GM21423 (cell line): Measurements from ENCODE around the gene ZNF808.
"Not testable (repeated sequence)": the region's sequence is repeated elsewhere in the genome, so short reads cannot be mapped to it uniquely, and the experiment has no call there.

Source experiments
- ATAC-seq: cut with Tn5 transposase; IDR thresholded peaks from one replicate; pipeline ENCODE4 v1.9.1; 2021; ENCODE audit warnings: mild to moderate bottlenecking, moderate library complexity; ENCODE audit not compliant: unreplicated experiment

Gene ZNF808

GRCh38 chr19:52535771-52536447, 8.4 kb downstream of the ZNF808 start:
- ATAC-seq: peak; percentile 89

- peak; percentile 14 for ATAC-seq
These were observed 9.0 kb downstream of the ZNF808 start for GRCh38 chr19:52536448-52536800.

DNA sequence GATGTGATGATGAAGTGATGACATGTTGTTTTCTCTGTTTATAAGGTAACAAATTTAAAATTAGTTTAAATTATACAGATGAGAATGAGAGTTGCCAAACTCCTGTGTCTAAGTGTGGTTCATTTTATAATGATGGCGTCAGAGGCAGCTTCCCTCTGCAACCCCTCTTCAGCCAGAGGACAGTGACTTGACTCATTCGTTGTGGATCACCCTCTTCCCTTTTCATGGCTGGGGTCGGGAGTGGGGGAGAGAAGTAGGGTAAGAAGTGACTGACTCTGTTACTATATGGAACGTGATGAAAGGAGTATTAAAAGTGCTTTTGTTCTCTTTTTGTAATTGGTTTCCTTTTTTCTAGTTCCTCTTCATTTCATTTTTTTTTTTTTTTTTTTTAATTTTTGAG, 11.3 kb downstream of the ZNF808 start:
- ATAC-seq: not testable (repeated sequence)

- ATAC-seq: not testable (repeated sequence)
These were observed 13.7 kb downstream of the ZNF808 start for GRCh38 chr19:52541176-52541575.

DNA sequence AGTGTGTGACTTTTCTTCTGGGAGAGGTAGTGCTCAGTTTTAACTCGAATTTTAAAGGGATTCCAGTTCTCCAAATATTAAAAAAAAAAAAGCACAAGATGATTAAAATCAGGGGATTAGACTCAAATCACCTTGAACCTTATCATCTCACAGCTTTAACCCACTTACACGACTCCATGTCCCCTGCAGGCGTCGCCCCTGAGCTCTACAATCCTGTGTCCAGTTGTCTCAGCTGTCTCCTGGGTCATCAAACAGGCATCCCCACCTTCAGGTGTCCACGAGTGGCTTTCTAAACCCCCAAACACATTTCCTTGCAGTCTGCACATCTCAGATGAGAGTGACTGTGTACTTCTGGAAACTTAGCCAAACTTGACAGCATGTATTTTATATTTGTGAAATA, 14.1 kb downstream of the ZNF808 start:
- no peak for ATAC-seq

GRCh38 chr19:52542541-52542940, 15.1 kb downstream of the ZNF808 start:
- not testable (repeated sequence) for ATAC-seq

- ATAC-seq: no peak
These were observed 15.7 kb downstream of the ZNF808 start for GRCh38 chr19:52542984-52543664.

- ATAC-seq: no peak
These were observed 26.9 kb downstream of the ZNF808 start for GRCh38 chr19:52554216-52554971.

DNA sequence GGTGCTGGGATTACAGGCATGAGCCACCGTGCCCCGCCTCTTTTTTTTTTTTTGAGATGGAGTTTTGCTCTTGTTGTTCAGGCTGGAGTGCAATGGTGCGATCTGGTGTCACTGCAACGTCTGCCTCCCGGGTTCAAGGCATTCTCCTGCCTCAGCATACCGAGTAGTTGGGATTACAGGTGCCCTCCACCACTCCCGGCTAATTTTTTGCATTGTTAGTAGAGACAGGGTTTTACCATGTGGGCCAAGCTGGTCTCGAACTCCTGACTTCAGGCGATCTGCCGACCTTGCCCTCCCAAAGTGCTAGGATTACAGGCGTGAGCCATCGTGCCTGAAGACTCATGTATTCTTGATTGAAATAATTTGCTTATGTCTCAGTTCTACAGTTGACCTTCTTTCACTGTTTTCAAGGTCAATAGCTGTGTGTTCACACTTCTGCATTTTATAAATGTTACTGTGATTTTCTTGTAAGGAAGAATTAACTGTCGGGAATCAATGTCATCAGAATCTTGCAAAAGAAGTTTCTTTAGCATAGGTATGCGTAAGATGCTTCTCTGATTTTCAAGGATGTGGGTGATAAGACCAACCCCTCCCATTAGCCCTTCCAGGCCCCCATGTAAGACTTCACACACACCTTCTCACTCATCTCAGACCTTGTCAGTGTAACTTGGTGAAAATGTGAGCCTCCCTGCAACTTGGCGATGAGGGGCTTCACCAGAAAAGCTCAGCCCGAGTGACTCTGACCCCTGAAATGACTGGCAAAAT, 29.9 kb downstream of the ZNF808 start:
- ATAC-seq: no peak

GRCh38 chr19:52558732-52559445, 31.4 kb downstream of the ZNF808 start:
- ATAC-seq: not testable (repeated sequence)

DNA sequence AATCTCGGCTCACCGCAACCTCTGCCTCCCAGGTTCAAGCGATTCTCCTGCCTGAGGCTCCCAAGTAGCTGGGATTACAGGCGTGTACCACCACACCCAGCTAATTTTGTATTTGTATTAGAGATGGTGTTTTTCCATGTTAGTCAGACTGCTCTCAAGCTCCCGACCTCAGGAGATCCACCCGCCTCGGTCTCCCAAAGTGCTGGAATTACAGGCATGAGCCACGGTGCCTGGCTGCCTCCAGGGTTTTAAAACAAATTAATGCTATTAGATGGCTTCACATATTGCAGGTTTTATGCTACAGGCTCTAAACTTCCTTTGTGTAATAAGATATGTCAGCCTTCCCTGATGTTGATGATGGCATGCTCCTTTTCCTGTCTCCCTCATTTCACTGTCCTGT, 34.1 kb downstream of the ZNF808 start:
- ATAC-seq: not testable (repeated sequence)

GRCh38 chr19:52566121-52566520, 38.7 kb downstream of the ZNF808 start:
- no peak for ATAC-seq

- ATAC-seq: no peak
These were observed 39.1 kb downstream of the ZNF808 start for GRCh38 chr19:52566588-52566987.

DNA sequence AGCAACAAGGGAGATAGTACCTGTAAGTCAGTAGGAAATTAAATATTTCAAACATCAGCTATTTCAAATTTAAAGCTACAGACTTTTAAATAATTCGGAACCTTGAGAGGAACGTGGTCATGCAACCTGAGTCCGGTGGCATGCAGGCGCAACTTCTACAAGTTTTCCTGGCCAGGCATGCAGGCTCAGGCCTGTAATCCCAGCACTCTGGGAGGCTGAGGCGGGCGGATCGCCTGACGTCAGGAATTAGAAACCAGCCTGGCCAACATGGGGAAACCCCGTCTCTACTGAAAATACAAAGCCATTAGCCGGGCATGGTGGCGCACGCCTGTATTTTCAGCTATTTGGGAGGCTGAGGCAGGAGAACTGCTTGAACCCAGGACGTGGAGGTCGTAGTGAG, 40.5 kb downstream of the ZNF808 start:
- no peak for ATAC-seq

DNA sequence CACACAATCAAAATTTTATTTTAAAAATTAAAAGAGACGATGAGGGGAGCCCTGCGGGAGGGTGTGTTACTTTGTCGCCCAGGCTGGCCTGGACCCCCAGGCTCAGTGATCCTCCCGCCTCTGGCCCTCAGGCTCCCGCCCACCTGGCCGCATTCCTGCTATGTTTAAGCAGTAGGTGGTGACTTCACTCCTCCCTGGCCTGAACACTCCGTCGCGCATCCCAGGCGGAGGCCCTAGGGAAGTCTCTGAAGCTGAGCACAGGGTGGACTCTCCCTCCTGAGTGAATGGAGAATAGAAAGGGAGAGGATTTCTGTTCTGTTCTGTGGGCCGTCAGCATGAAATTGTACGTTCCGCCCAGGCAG, 42.2 kb downstream of the ZNF808 start:
- peak; percentile 5 for ATAC-seq

GRCh38 chr19:52570000-52570861, 42.8 kb downstream of the ZNF808 start, which contains the start of gene ZNF701:
Gene ZNF701 (plus strand): TSS chr19:52570287. CDS start chr19:52574148, 3,861 bp downstream.
- ATAC-seq: peak; percentile 94

DNA sequence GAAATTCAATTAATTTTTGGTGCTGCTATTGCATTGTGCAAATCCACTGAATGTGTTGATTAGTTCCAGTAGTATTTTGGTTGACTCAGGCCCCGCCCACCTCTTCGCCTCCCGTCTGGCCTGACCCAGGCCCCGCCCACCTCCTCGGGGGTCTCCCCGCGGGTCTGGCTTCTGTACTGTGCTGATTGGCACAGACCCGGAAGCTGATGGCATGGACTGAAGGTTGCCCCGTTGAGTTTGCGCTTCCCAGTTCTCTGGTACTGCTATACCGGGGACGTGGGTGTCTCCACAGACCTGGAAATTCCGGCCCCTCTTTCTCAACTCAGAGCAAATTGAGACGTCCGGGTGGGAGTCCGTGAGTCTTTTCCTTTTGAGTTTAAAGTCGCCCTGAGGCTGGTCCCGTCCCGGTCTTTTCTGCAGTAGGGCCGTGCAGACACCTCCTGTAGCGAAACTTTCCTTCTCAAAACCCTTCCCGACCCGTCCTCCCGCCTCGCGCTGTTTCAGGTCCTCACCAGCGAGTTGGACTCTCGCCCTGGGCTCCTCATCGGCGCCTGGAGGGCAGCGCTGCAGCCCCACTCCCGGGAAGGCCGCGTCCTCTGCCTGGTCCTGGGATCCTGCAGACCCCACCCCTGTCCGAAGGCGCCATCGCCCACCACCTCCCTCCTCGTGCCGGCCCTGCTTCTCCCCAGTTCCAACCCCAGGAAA, 57.4 kb downstream of the ZNF808 start:
- ATAC-seq: no peak

DNA sequence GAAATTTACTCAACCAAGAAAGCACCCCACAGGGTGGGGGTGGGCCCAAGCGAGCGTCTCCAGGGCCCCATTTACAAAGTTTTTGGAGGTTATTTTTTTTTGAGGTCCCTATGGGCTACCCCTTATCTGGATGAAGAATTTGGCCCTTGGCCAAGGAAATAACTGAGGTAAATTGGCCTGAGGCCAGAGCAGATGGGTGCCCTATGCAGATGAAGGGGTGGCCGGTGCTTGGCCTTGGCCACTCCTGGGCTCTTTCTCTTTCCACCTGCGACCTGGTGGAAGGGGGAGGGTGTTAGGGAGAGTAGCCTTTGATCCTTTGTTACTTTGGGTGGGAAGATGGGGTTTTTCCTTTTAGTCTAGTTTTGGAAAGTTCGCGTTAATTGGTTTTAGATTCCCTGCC, 58.1 kb downstream of the ZNF808 start:
- no peak for ATAC-seq

- no peak for ATAC-seq
These were observed 63.3 kb downstream of the ZNF808 start for GRCh38 chr19:52590728-52591127.
